ENCODE results near the gene PDE11A.
A peak's percentile ranks its signal among the peaks of the same experiment; 100 is the strongest.

GRCh38 chr2:177758591-177759371 is 313.8 kb downstream of the PDE11A start:
- TF ChIP-seq POLR2AphosphoS5 (IDR thresholded peaks at IDR 0.05; ENCODE audit: low read depth): no peak
- TF ChIP-seq CTCF (conservative IDR thresholded peaks at IDR 0.05; ENCODE audit: low read depth in 2 of 2): peak; percentile 84 to 85
- TF ChIP-seq REST (IDR thresholded peaks at IDR 0.05; ENCODE audit: unreplicated experiment): no peak
- TF ChIP-seq EZH2 (IDR thresholded peaks at IDR 0.05; ENCODE audit: low read depth, unreplicated experiment): no peak
